CD4-positive, alpha-beta T cell treated with Interleukin-2 at 100 ng/mL for 4 hours (primary cell): Measurements from ENCODE around the gene AEBP1.
"Not testable (repeated sequence)": the region's sequence is repeated elsewhere in the genome, so short reads cannot be mapped to it uniquely, and the experiment has no call there.

Experiments used
- DNase-seq: peaks from one replicate; pipeline ENCODE4 v3.0.0-alpha.2; 2020; ENCODE audit warnings: low spot score

The AEBP1 gene

GRCh38 chr7:44117801-44118429 is 13.8 kb downstream of the AEBP1 start:
- DNase-seq: no peak

DNA sequence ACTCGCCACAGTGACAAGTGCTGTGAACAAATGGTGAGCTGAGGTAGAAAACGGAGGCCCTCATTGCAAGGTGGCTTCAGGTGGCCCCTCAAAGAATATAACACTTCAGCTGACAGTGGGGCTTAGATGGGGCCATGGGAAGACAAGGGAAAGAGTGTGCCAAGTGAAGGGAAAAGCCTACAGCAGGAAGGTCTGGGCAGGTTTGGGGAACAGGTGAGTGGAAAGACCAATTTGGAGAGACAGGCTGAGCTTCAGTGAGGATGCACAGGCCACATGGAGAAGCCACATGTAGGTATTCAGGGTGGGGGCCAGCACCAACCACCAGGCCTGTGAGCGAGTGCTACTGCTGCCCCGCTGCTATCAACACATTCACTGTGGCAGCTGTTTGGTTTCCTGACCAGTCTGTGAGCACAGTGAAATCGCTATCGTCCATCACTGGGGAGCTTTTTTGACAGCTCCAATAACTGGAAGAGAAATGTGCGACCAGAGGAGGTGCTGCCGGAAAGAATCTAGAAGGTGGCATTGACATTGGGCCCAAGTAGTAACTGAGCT is 15.8 kb downstream of the AEBP1 start:
- no peak for DNase-seq

GRCh38 chr7:44120395-44120794 is 16.2 kb downstream of the AEBP1 start:
- no peak for DNase-seq

GRCh38 chr7:44121761-44122420 is 17.7 kb downstream of the AEBP1 start:
- no peak for DNase-seq

DNA sequence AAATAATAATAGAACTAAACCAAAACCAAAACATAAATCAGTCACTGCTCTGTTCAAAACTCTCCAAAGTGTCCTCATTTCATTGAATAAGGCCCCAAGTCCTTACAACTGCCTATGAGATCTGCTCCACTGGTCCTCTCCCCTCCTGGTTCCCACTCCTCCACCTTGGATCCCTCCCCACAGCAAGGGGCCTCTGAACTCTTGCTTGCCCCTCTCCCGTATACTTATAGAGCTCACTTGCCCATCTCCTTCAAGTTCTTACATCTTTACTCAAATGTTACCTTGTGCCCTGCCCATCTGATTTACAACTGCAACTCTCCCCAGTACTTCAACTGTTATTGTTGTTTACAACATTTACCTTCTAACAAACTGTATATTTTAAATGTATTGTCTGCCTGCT is 18.4 kb downstream of the AEBP1 start:
- DNase-seq: no peak

- peak; percentile 97 for DNase-seq
Observed at GRCh38 chr7:44123190-44124003, 19.3 kb downstream of the AEBP1 start, which contains the start of gene POLD2. Gene POLD2, minus strand, starts transcription at chr7:44123548. Its CDS starts 1,495 bp downstream, at chr7:44122053.

DNA sequence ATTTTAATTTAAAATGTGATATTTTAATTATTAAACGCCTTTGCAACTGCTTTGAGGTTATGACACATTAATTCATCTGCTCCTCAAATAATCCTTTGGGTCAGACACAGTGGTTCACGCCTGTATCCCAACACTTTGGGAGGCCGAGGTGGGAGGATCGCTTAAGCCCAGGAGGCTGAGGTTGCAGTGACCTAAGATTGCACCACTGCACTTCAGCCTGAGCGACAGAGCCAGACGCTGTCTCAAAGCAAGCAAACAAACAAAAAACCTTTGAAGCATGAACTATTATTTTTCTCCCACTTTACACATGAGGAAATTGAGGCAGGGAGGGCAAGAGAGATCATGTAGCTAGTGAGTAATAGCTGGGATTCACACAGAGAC is 20.7 kb downstream of the AEBP1 start:
- no peak for DNase-seq

DNA sequence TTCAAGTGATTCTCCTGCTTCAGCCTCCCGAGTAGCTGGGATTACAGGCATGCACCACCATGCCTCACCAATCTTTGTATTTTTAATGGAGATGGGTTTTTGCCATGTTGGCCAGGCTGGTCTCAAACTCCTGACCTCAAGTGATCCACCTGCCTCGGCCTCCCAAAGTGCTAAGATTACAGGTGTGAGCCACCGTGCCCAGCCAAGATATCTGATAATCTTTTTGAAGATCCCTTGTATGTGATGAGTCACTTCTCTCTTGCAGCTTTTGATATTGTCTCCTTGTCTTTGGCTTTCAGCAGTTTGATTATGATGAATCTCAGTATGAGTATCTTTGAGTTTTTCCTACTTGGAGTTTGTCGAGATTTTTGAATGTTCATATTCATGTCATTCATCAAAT is 22.4 kb downstream of the AEBP1 start:
- DNase-seq: not testable (repeated sequence)

- DNase-seq: no peak
Observed at GRCh38 chr7:44127161-44127560, 23.0 kb downstream of the AEBP1 start.

DNA sequence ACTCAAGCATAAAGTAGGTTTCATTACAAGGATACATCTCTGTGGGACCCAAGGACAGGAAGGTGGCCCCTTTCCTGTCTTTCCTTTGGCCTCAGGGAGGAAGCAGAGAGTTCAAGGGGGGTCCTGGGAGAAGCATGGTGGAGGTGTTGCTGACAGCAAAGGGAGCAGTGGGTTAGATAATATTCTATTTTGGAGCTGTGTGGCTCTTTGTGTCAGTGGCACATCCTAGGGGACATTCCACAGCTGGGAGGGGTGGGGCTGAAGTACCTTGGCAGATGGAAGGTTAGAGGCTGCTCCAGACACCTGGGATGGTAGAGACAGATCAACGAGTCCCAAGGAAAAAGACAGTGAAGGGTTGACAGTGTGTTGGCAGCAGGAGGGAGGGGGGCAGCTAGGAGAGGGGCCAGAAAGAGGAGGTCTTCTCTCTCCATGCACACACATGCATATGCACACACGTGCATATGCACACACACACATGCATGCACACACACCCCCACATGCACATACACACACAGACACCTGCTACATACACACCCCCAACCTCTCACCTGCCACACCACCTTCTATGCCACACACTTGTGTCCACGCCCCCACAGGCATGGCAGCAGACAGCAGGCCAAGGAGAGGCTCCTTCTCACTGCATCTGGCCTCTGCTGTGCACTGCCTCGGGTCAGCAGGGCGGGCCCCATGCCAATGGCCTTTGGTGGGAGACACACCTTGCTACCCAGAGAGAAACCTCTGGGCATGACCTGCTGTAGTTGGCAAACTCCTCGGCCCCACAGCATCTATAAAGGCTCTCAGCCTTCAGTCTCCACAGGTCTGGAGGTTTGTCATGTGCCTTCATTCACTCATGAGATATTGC is 24.8 kb downstream of the AEBP1 start:
- no peak for DNase-seq

DNA sequence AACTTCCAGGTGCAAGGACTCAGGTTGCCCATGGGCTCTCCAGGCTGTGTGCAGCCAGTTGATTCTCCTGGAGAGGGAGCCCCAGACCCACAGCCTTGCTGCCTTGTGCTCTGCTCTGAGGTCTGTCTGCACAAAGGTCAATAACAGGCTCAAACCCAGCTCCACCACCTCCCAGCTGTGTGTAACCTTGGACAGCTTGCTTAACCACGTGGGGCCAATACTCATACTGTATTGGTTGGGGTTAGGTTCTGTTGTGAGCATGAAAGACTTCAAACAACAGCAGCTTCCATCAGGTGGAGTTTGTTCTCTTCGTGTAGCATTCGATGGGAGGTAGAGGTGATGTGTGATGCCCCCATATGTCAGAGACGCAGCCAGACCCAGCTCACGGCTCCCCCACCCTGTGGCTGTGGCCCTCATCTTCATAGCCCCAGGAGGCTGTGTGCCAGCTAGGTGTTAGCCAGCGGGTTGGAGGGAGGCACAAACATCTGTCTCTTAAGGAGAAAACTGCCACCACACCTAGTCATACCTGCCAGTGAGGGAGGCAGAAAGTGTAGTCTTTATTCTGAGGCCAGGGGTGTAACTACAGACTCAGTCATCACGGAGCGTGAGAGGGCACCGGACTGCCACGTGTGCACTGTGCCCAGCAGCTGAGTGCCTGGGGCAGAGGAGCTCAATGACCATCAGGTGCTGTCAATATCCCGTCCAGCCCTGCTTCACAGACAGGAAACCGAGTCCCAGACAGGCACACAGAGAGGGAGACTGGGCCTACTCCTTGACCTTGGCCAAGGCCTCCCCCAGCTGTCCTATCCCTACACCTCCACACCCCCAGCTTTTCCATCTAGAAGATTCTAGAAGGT is 27.3 kb downstream of the AEBP1 start:
- no peak for DNase-seq

GRCh38 chr7:44132039-44132438 is 27.9 kb downstream of the AEBP1 start:
- no peak for DNase-seq

DNA sequence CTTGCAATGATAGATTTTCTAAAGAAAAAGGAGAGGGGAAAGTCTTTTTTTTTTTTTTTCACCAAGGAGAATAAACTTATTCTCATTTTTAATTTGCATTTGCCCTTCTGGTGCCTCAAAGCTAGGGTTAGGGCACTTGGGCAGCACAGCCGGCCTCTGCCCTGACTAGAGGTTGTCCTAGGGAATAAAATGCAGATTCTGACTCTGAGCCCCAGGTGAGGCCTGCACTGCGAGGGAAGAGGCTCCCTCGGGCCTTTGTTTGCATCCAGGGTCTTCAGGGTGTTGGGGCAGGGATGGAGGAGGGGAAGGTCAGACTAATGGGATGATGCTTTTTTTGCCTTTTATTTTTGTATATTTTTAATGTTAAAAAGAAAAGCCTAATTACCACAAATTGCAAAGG is 29.1 kb downstream of the AEBP1 start:
- DNase-seq: no peak

GRCh38 chr7:44134943-44135628 is 30.9 kb downstream of the AEBP1 start:
- DNase-seq: no peak

DNA sequence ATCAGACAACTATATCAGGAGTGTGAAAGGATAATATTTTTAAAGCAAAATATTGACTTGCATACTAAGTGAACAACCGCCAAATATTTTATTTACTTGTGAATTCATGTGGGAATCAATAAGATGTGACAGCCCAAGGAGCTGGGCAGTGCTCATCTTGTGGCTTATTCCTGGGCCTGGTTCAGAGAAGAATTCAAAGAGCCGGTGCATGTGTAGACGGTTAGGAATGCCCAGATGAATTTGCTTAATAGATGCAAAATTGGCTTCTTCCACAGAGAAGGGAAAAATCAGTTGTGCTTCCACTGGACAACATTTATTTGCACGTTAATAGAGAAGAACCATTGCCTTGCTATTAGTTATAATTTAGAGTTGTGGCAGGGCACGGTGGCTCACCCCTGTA is 32.6 kb downstream of the AEBP1 start:
- DNase-seq: no peak

GRCh38 chr7:44138698-44139097 is 34.6 kb downstream of the AEBP1 start:
- DNase-seq: no peak

GRCh38 chr7:44139311-44140010 is 35.3 kb downstream of the AEBP1 start:
- no peak for DNase-seq

- no peak for DNase-seq
Observed at GRCh38 chr7:44140341-44140740, 36.2 kb downstream of the AEBP1 start.

DNA sequence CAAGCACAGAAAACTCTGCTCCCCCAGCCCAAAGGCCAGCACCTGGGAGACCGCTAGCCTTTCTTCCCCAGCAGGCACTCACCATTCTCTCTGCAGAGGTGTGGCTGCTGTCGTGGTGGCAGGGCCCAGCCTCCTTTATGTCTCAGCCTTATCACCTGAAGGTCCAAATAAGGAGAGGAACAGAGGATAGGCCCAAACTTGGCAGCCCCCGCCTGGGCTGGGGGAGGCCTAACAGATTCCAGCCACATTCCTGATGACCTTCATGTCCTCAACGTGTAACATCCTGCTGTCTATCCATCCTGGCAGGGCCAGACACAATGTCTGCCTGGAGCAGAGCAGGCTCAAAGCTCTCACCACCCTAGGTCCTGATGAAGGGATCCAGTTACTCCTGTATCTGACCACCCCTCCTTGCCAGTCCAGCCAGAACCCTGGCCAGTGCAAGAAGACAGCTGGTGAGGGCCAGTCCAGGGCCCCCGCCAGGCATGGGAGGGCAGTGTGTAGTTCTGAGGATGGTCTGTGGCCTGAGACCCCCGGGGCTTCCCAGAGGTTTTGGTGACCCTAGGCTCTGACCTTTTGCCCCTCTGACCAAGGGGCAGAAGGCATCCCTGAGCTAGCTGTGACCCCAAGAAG is 37.2 kb downstream of the AEBP1 start, which contains the start of gene MYL7:
Gene MYL7, minus strand, starts transcription at position 112 of the 630 bp plus-strand sequence. Its CDS starts 27 bp downstream, at position 85.
- no peak for DNase-seq
